ENCODE measurements around the gene RAP1A. TPM values are rescaled to one million over a fixed set of nuclear protein-coding genes. Genes with fewer than 3 reads are reported as not detected.

Gene RAP1A
- polyA plus RNA-seq, 1 donor (not counting 4 experiments of a cell fraction or from before 2014, with no cell fraction given), result 70.3 TPM

DNA sequence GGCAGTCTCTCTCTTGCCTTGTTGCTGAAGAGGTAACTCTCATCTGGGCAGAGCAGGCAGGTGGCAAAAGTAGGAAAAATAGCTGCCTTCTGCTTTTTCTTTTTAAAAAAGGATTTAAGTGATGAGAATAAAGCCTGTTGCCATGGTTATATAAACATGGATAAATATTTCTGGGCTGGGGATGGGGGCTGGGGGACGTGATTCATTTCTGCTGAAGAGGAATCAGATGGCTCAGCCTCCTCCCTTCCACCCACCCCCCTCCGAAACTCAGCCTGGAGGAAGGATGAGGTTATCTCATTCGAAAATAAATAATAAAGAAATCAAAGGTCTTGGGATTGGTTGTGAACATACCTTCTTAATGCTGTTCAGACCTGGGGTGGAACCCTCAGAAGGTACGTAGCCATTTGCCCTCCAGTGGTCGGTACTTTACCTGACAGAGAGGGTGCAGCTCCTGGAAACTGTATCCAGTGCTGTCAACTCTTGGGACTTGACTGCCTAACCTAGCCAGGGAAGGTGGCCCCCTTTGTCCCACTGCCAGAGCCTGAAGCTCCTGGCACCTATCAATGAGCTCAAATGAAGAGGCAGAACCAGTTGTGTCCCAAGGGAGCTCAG is 123.5 kb downstream of the RAP1A start:
- no peaks in the 10 kb centered on the region for H3K79me2 ChIP-seq (ENCODE audit: control insufficient read depth, insufficient read depth, low read length)
- H4K20me1 ChIP-seq (ENCODE audit: control insufficient read depth, extremely low read depth, insufficient read depth, low read length), result no peaks in the 10 kb centered on the region
- H3K27me3 ChIP-seq (ENCODE audit: control insufficient read depth, extremely low read depth, insufficient read depth, low read length), result peaks cover 8% of the 10 kb centered on the region
- H3K4me1 ChIP-seq (ENCODE audit: control insufficient read depth, extremely low read depth, insufficient read depth, low read length), result peaks cover 10% of the 10 kb centered on the region
- no peak for DNase-seq (ENCODE audit: low read depth, low spot score)
- FAIRE-seq, result no peak
- no peaks in the 10 kb centered on the region for H3K36me3 ChIP-seq (ENCODE audit: control insufficient read depth in 2 of 2, extremely low read depth in 1 of 2, insufficient read depth in 2 of 2, low read length in 2 of 2)
- no peak overlapping the region for H3K4me3 ChIP-seq (ENCODE audit: control insufficient read depth in 2 of 3, extremely low read depth in 1 of 3, insufficient read depth in 2 of 3, low read depth in 1 of 3, low read length in 3 of 3)
- no peak overlapping the region for H3K4me2 ChIP-seq (ENCODE audit: control insufficient read depth, extremely low read depth, insufficient read depth, low read depth, low read length)
- dilution Hi-C loops (cut with MboI; ENCODE audit: extremely low pct_ligation_motif_present, low sequenced_read_pairs), result no loop called here
- TF ChIP-seq, protein P1, sequence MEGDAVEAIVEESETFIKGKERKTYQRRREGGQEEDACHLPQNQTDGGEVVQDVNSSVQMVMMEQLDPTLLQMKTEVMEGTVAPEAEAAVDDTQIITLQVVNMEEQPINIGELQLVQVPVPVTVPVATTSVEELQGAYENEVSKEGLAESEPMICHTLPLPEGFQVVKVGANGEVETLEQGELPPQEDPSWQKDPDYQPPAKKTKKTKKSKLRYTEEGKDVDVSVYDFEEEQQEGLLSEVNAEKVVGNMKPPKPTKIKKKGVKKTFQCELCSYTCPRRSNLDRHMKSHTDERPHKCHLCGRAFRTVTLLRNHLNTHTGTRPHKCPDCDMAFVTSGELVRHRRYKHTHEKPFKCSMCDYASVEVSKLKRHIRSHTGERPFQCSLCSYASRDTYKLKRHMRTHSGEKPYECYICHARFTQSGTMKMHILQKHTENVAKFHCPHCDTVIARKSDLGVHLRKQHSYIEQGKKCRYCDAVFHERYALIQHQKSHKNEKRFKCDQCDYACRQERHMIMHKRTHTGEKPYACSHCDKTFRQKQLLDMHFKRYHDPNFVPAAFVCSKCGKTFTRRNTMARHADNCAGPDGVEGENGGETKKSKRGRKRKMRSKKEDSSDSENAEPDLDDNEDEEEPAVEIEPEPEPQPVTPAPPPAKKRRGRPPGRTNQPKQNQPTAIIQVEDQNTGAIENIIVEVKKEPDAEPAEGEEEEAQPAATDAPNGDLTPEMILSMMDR (optimal IDR thresholded peaks at IDR 0.05 in 1 of 3, IDR thresholded peaks at IDR 0.05 in 1 of 3, conservative IDR thresholded peaks at IDR 0.05 in 1 of 3; ENCODE audit: extremely low read depth in 1 of 3, insufficient read depth in 2 of 3, low read length in 3 of 3), result no peak
- TF ChIP-seq EZH2 (IDR thresholded peaks at IDR 0.05; ENCODE audit: low read length), result no peak
- H2AFZ ChIP-seq (ENCODE audit: control insufficient read depth, low read length), result no peak overlapping the region
- no peaks in the 10 kb centered on the region for H3K9me1 ChIP-seq (ENCODE audit: control insufficient read depth, extremely low read depth, insufficient read depth, low read length)
- no peaks in the 10 kb centered on the region for H3K9me3 ChIP-seq (ENCODE audit: control insufficient read depth, low read depth, low read length)
- H3K9ac ChIP-seq (ENCODE audit: control insufficient read depth, extremely low read depth, insufficient read depth, low read length), result no peak overlapping the region
- H3K27ac ChIP-seq (ENCODE audit: control insufficient read depth, insufficient read depth, low read length), result no peak overlapping the region

DNA sequence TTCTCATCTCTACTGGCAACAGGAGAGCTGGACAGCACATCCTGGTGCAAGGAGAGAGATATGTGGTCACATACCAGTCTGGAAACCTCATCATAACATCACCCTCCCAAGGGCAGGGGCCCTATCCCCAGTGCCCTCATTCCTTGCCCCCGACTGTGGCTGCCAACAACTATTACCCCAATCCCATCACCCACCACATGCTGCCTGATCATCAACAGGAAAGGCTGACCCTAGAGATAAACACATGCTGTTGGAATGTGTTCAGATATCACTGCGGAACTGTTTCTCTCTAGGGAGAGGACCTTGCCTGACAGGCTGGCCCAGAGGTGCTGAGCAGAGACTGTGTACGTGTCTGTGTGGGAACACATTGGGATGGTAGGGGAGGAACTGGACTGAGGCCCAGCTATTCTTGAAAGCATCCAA is 124.1 kb downstream of the RAP1A start:
- Histone ChIP-seq H3K27ac (ENCODE audit: control insufficient read depth, insufficient read depth, low read length) (no peak overlapping the region), H3K79me2 (ENCODE audit: control insufficient read depth, insufficient read depth, low read length) (no peaks in the 10 kb centered on the region), H4K20me1 (ENCODE audit: control insufficient read depth, extremely low read depth, insufficient read depth, low read length) (no peaks in the 10 kb centered on the region), H3K4me3 (ENCODE audit: control insufficient read depth in 2 of 3, extremely low read depth in 1 of 3, insufficient read depth in 2 of 3, low read depth in 1 of 3, low read length in 3 of 3) (no peak overlapping the region), H2AFZ (ENCODE audit: control insufficient read depth, low read length) (no peak overlapping the region), H3K9me1 (ENCODE audit: control insufficient read depth, extremely low read depth, insufficient read depth, low read length) (no peaks in the 10 kb centered on the region), H3K9me3 (ENCODE audit: control insufficient read depth, low read depth, low read length) (no peaks in the 10 kb centered on the region), H3K4me2 (ENCODE audit: control insufficient read depth, extremely low read depth, insufficient read depth, low read depth, low read length) (no peak overlapping the region), H3K4me1 (ENCODE audit: control insufficient read depth, extremely low read depth, insufficient read depth, low read length) (peaks cover 7% of the 10 kb centered on the region), H3K27me3 (ENCODE audit: control insufficient read depth, extremely low read depth, insufficient read depth, low read length) (peaks cover 8% of the 10 kb centered on the region), H3K9ac (ENCODE audit: control insufficient read depth, extremely low read depth, insufficient read depth, low read length) (no peak overlapping the region), H3K36me3 (ENCODE audit: control insufficient read depth in 2 of 2, extremely low read depth in 1 of 2, insufficient read depth in 2 of 2, low read length in 2 of 2) (no peaks in the 10 kb centered on the region)
- DNase-seq (ENCODE audit: low read depth, low spot score) (no peak), FAIRE-seq (no peak)
- dilution Hi-C loops (cut with MboI; ENCODE audit: extremely low pct_ligation_motif_present, low sequenced_read_pairs), result no loop called here
- TF ChIP-seq, protein P1 (optimal IDR thresholded peaks at IDR 0.05 in 1 of 3, IDR thresholded peaks at IDR 0.05 in 1 of 3, conservative IDR thresholded peaks at IDR 0.05 in 1 of 3; ENCODE audit: extremely low read depth in 1 of 3, insufficient read depth in 2 of 3, low read length in 3 of 3), result no peak
- TF ChIP-seq EZH2 (IDR thresholded peaks at IDR 0.05; ENCODE audit: low read length), result no peak
